HG02884 (cell line): ENCODE data around the gene GJC2.
"Not testable (repeated sequence)": the region's sequence is repeated elsewhere in the genome, so short reads cannot be mapped to it uniquely, and the experiment has no call there.

Experiments
- ATAC-seq: cut with Tn5 transposase; IDR thresholded peaks from one replicate; pipeline ENCODE4 v1.9.1; 2021; ENCODE audit warnings: mild to moderate bottlenecking, moderate library complexity; ENCODE audit not compliant: unreplicated experiment

Gene GJC2

DNA sequence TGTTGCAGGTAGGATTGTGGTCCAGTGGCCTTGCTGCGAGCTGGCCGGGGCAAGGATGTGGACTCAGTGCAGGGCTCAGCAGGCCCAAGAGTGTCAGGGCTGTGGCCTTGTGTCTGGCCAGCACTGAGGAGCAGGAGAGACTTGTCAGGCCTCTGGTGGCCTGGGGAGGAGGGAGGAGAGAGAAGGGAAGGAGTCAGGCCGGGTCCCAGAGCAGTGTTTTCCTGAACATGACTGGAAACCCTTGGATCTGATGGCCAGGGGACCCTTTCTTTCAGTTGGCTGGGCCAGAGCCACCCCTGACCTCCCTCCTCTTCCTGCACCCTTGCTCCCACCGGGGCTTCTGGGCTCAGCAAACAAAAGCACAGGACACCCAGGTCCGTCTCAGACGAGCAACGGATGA, 20.9 kb downstream of the GJC2 start:
- ATAC-seq: no peak

DNA sequence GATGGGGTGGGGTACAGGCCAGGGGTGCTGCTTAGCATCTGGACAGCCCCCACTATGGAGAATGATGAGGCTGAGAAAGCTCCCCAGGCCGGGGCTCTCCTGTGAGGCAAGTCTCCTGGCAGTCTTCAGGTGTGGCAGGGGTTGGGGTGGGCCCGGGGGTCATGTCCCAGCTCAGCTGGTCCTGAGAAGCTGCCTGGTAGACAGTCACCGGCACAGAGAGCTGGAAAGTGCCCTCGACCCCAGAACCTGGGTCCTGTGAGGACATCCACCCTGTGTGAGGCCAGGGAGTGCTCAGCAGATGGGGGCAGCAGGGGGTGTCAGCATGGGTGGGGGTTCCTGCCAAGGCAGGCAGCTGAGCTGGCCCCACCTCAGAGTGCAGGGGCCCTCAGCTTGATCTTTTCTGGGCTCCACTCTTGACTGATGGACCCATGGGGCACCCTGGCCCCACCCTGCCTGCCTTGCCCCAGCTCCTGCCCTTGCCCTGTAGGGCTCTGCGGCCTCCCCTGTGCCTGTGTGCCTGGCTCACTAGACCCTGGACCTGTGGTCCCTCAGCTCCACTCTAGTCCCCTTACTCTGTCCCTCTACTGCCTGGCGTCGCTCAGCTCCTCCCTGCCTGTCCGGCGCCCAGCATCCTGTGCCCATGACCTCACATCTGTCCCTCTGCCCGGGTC, 21.6 kb downstream of the GJC2 start:
- ATAC-seq: no peak

GRCh38 chr1:228172591-228173527, 23.1 kb downstream of the GJC2 start:
- ATAC-seq: no peak

DNA sequence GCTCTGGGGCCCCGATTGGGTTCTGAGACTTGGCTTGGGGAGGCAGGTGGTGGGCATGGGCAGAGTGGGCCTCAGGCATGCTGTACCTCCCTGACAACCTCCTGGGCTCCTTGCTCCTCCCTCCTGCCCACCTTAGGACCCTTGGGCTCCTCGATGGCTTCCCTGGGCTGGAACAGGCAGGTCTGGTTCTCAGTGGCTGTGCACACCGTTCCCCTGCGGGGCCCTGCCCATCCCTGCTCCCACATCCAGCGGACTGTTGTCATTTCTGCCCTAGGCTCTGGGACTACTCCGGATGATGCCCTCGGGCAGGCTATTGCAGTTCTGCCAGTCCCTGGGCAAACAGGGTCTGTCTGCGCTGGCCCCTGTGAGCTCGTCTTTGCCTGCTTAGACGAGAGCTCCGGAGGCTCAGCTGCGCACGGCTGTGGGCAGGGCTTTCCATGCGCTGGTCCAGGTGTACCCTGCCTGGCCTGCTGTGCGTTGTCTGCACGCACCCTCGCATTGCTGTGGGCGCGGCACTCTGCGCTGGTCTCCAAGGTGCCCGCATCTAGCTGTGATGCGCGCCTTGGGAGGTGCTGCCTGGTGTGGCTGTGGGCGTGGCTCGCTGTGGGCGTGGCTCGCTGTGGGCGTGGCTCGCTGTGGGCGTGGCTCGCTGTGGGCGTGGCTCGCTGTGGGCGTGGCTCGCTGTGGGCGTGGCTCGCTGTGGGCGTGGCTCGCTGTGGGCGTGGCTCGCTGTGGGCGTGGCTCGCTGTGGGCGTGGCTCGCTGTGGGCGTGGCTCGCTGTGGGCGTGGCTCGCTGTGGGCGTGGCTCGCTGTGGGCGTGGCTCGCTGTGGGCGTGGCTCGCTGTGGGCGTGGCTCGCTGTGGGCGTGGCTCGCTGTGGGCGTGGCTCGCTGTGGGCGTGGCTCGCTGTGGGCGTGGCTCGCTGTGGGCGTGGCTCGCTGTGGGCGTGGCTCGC, 24.1 kb downstream of the GJC2 start:
- ATAC-seq: not testable (repeated sequence)

- ATAC-seq: peak; percentile 64
These were observed 25.0 kb downstream of the GJC2 start for GRCh38 chr1:228174482-228175315.

GRCh38 chr1:228175316-228176023, 25.7 kb downstream of the GJC2 start:
- no peak for ATAC-seq

DNA sequence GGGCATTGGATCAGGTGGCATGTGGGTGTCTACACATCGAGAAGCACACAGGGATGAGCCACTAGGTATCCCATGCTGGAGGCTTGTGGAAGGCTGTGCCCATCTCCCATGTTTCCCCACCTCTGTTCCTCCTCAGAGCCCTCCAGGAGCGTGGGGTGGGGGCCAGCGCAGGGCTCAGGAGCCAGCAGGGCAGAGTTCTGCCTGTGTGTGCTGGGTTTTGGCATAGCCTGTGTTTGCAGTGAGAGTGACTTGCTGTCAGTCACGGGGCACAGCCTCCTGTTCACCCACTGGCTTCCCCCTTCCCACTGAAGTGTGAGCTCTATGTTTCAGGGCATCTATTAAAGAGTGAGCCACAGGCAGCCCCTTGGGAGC, 26.3 kb downstream of the GJC2 start:
- ATAC-seq: no peak

DNA sequence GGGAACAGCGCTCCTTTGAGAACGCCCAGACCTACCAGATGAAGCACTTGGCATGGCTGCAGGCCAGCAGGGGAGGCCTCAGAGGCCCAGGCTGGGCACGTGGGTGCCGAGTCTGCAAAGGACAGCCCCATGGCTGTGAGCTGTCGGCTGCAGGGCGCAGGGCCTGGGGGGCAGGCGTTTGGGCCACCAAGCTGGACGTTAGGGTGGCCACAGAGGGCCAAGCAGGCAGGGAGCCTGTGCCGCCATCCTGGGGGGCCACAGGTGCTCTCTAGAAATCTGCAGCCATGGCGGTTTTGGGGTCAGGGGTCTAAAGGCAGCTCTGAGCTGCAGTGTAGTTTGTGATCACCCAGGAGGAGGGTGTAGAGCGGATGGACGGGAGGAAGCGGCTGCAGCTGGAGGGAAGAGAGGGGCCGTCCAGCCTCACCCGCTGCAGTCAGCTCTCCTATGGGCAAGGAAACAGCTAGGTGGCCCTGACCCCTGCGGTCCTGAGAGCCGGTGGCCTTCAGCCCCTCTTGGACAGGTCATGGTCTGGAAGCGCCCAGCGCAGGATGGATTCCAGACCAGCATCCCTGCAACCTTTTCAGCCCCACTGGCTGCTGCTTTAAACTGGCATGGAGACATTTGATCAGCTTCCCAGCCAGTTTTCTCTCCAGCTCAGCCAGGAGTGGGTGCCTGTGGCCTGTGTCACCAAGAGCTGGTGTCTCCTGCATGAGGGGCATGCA, 26.9 kb downstream of the GJC2 start:
- ATAC-seq: no peak

- ATAC-seq: no peak
These were observed 27.4 kb downstream of the GJC2 start for GRCh38 chr1:228177183-228177475.

DNA sequence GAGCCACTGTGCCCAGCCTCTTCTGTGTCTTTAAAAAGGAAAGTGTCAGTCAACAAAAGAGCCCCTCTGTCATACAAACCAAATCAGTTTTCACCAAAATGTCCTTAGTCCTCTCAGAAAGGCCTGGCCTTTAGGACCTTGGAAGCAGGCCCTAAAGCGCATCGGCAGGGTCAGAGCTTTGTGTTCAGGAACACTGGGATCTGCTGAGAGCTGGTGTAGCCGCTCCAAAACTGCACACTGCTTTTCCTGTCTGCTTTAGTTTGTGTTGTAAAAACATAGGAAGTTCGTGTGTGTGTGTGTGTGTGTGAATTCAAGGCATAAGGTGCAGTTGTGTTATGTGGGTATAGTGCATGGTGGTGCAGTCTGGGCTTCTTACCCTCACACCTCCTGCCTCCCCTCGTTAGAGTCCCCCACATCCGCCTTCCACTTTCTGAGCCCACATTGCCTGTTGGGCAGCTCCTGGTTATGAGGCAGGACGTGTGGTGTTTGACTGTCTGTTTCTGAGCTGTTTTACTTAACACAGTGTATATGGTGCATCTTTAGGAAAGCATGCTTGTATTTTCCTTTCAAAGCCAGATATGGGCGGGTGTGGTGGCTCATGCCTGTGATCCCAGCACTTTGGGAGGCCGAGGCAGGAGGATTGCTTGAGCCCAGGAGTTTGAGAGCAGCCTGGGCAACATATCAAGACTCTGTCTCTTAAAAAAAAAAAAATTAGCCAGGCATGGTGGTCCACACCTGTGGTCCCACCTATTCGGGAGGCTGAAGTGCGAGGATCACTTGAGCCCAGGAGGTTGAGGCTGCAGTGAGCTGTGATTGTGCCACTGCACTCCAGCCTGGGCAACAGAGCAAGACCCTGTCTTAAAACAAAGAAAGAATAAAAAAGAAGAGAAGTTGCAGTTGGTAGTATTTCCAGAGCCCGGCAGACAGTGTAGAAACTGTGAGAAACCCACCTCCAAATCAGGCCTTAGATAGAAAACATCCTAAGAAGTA, 28.3 kb downstream of the GJC2 start:
- no peak for ATAC-seq

GRCh38 chr1:228178737-228179684, 29.3 kb downstream of the GJC2 start:
- ATAC-seq: no peak

GRCh38 chr1:228180271-228180958, 30.7 kb downstream of the GJC2 start:
- no peak for ATAC-seq

DNA sequence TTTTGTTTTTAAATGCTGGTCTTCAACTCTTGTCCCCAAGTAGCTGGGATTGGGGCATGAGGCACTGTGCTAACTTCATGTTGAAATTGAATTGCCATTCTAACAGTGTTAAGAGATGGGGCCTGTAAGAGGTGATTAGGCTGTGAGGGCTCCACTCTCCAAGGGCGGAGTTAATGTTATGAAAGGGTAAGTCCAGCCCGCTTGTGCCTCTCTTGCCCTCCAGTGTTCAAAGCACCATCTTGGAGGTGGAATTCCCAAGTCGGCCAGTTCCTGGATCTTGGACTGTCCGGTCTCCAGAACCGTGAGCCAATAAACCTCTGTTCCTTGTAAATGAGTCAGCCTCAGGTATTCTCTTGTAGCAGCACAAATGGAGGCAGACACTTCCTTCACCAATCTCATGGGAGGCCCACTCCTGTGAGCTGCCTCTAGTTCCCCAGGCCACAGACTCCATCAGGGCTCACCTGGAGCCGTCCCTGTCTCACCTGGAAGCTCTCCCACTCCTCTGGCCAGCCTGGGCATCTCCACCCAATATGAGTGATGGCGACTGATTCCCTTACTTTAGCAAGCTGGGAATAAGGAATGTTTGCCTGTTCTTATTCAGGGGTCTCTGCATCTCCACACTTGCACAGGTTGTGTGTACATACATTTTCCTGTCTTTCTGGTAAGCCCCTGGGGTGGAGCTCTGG, 31.4 kb downstream of the GJC2 start:
- no peak for ATAC-seq

DNA sequence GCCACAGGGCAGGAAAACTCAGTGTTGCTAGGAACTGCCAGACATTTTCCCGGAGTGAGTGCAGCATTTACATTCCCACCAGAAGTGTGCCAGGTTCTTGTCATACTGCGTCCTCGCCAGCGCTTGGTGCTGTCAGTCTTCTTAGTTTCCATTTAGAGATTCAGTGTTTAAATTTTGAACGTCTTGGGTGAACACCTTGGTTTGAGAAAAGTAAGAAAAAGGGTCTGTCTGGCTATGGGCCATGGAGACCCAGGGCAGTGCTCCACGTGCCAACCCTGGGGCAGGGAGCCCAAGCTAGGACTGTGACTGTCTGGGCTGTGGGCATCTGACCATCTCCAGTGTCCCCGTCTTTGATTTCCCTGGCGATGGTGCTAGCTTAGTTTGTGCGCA, 31.9 kb downstream of the GJC2 start:
- no peak for ATAC-seq

GRCh38 chr1:228182296-228183030, 32.7 kb downstream of the GJC2 start:
- no peak for ATAC-seq
